ENCODE data around the gene MTFR2. TPM values are rescaled to one million over a fixed set of nuclear protein-coding genes. Genes with fewer than 3 reads are reported as not detected.

MTFR2 gene
- total and polyA plus RNA-seq, 2 donors (not counting 3 experiments of a cell fraction or from before 2014, with no cell fraction given): 7.7 to 8.7 TPM

DNA sequence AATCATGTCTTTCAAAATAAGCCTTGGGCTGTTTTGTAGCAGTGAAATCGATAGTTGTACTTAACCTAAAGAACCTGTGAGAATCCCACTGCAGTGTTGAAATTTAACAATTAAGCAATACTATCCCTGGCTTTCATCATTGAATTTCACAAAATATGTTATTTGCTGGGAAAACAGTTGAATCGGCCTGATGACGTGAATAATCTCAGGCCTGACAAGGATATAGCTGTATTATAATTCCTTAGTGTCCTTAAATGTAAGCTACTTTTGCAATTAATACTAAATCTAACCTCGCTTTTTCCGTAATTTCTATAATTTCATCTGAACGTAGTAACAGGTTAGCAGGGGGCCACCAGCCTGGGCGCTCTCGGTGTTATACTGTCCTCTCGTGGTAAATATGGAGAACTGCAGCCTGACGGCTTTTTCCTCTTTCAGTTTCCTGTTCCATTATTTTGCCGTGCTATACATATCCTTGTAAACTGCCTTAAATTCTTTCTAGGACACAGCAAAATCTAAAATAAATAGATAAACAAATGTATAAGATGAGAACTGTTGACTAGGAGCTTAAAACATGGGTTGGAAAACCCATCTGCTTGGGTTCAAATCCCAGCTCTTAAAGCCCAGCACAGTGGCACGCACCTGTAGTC, 24.0 kb downstream of the MTFR2 start:
- H3K27me3 ChIP-seq (ENCODE audit: control insufficient read depth in 2 of 2, insufficient read depth in 2 of 2, low read length in 2 of 2): no peaks in the 10 kb centered on the region
- peak; percentile 88 for FAIRE-seq
- no peaks in the 10 kb centered on the region for H3K9me3 ChIP-seq (replicated peaks; ENCODE audit: control insufficient read depth, insufficient read depth, low read length)
- H3K9ac ChIP-seq (replicated peaks; ENCODE audit: extremely low read depth, insufficient read depth, low read length): peak overlapping the region; percentile 0
- H3K9me1 ChIP-seq (replicated peaks; ENCODE audit: control insufficient read depth, extremely low read depth, insufficient read depth, low read length): no peaks in the 10 kb centered on the region
- BruUV-seq (replicated peaks): no TSS peak
- peak overlapping the region; percentile 0 for H2AFZ ChIP-seq (ENCODE audit: low read depth, low read length)
- peak overlapping the region in 1 of 3 experiments; percentile 25 for H3K4me3 ChIP-seq (replicated peaks in 1 of 3; ENCODE audit: insufficient read depth in 1 of 3, low read depth in 1 of 3, low read length in 3 of 3)
- TF ChIP-seq, protein P1, sequence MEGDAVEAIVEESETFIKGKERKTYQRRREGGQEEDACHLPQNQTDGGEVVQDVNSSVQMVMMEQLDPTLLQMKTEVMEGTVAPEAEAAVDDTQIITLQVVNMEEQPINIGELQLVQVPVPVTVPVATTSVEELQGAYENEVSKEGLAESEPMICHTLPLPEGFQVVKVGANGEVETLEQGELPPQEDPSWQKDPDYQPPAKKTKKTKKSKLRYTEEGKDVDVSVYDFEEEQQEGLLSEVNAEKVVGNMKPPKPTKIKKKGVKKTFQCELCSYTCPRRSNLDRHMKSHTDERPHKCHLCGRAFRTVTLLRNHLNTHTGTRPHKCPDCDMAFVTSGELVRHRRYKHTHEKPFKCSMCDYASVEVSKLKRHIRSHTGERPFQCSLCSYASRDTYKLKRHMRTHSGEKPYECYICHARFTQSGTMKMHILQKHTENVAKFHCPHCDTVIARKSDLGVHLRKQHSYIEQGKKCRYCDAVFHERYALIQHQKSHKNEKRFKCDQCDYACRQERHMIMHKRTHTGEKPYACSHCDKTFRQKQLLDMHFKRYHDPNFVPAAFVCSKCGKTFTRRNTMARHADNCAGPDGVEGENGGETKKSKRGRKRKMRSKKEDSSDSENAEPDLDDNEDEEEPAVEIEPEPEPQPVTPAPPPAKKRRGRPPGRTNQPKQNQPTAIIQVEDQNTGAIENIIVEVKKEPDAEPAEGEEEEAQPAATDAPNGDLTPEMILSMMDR (IDR thresholded peaks at IDR 0.05; ENCODE audit: extremely low read depth in 1 of 2, insufficient read depth in 1 of 2, low read depth in 1 of 2, low read length in 2 of 2): peak; percentile 97 to 99
- TF ChIP-seq EZH2 (IDR thresholded peaks at IDR 0.05; ENCODE audit: borderline replicate concordance, low read depth, low read length, severe bottlenecking): no peak
- TF ChIP-seq POLR2AphosphoS5 (IDR thresholded peaks at IDR 0.05; ENCODE audit: insufficient read depth, low read depth, low read length): no peak
- peak; percentile 67 for DNase-seq (ENCODE audit: low read depth, low spot score)
- ChIA-PET POLR2A (interaction anchor here (0.6 kb wide), 1 partner anchor 195 kb away, joined by 7 read pairs; no protein-coding TSS in a partner anchor), CTCF (interaction anchor here (0.6 to 3.8 kb wide), 51 partner anchors 8 to 1081 kb away, joined by 3 to 113 read pairs (median 4); partner anchors contain the start of gene PDE7B)
- peak overlapping the region; percentile 31 for H3K4me2 ChIP-seq (ENCODE audit: insufficient read depth, low read length)
- no peaks in the 10 kb centered on the region for H3K79me2 ChIP-seq (ENCODE audit: control insufficient read depth, insufficient read depth, low read length)
- no peaks in the 10 kb centered on the region for H3K4me1 ChIP-seq (ENCODE audit: control insufficient read depth, extremely low read depth, insufficient read depth, low read length)
- intact Hi-C loops (cut with micrococcal nuclease): loop anchor here (1.0 to 2.0 kb wide), 7 partner anchors 91 to 775 kb away; no protein-coding TSS in a partner anchor
- no peak overlapping the region for H3K27ac ChIP-seq (ENCODE audit: insufficient read depth, low read depth, low read length)
- no peaks in the 10 kb centered on the region for H3K36me3 ChIP-seq (ENCODE audit: control insufficient read depth in 2 of 2, extremely low read depth in 1 of 2, insufficient read depth in 2 of 2, low read length in 2 of 2)
- dilution Hi-C loops (cut with MboI; ENCODE audit: extremely low pct_ligation_motif_present, low sequenced_read_pairs): no loop called here
- H4K20me1 ChIP-seq (replicated peaks; ENCODE audit: control insufficient read depth, extremely low read depth, insufficient read depth, low read length): no peaks in the 10 kb centered on the region

DNA sequence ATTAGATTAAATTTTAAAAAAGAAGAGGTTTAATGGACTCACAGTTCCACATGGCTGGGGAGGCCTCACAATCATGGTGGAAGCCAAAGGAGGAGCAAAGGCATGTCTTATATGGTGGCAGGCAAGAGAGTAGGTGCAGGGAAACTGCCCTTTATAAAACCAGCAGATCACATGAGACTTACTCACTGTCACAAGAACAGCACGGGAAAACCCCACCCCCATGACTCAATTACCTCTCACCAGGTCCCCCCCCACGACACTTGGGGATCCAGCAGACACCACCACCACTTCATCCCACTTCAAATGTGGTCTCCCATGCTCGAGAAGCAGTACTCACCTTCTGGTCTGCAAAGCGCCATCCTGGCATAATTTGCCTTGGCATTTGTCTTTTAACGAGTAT, 24.6 kb downstream of the MTFR2 start:
- H3K79me2 ChIP-seq (ENCODE audit: control insufficient read depth, insufficient read depth, low read length): no peaks in the 10 kb centered on the region
- H3K27ac ChIP-seq (ENCODE audit: insufficient read depth, low read depth, low read length): no peak overlapping the region
- H3K9me3 ChIP-seq (replicated peaks; ENCODE audit: control insufficient read depth, insufficient read depth, low read length): no peaks in the 10 kb centered on the region
- H4K20me1 ChIP-seq (replicated peaks; ENCODE audit: control insufficient read depth, extremely low read depth, insufficient read depth, low read length): no peaks in the 10 kb centered on the region
- H3K4me3 ChIP-seq (replicated peaks in 1 of 3; ENCODE audit: insufficient read depth in 1 of 3, low read depth in 1 of 3, low read length in 3 of 3): no peak overlapping the region
- dilution Hi-C loops (cut with MboI; ENCODE audit: extremely low pct_ligation_motif_present, low sequenced_read_pairs) (no loop called here), intact Hi-C loops (cut with micrococcal nuclease) (loop anchor here (1.0 kb wide), 1 partner anchor 374 kb away; the partner anchor contains the start of gene PDE7B)
- H3K4me2 ChIP-seq (ENCODE audit: insufficient read depth, low read length): no peak overlapping the region
- no peaks in the 10 kb centered on the region for H3K27me3 ChIP-seq (ENCODE audit: control insufficient read depth in 2 of 2, insufficient read depth in 2 of 2, low read length in 2 of 2)
- CTCF ChIA-PET: interaction anchor here (0.6 to 3.8 kb wide), 45 partner anchors 8 to 791 kb away, joined by 3 to 113 read pairs (median 4); partner anchors contain the start of gene PDE7B
- no peaks in the 10 kb centered on the region for H3K36me3 ChIP-seq (ENCODE audit: control insufficient read depth in 2 of 2, extremely low read depth in 1 of 2, insufficient read depth in 2 of 2, low read length in 2 of 2)
- no peak overlapping the region for H2AFZ ChIP-seq (ENCODE audit: low read depth, low read length)
- no peak overlapping the region for H3K9ac ChIP-seq (replicated peaks; ENCODE audit: extremely low read depth, insufficient read depth, low read length)
- POLR2A ChIA-PET: no interaction called here
- DNase-seq (ENCODE audit: low read depth, low spot score): no peak
- TF ChIP-seq, protein P1 (IDR thresholded peaks at IDR 0.05; ENCODE audit: extremely low read depth in 1 of 2, insufficient read depth in 1 of 2, low read depth in 1 of 2, low read length in 2 of 2): no peak
- TF ChIP-seq EZH2 (IDR thresholded peaks at IDR 0.05; ENCODE audit: borderline replicate concordance, low read depth, low read length, severe bottlenecking) (no peak), MYC (IDR thresholded peaks at IDR 0.05; ENCODE audit: low read depth, low read length) (no peak), JUN (IDR thresholded peaks at IDR 0.05; ENCODE audit: borderline replicate concordance, insufficient read depth, insufficient read length, low read depth) (no peak), FOS (IDR thresholded peaks at IDR 0.05; ENCODE audit: borderline replicate concordance, insufficient read depth, low read length) (no peak), GATA2 (IDR thresholded peaks at IDR 0.05; ENCODE audit: insufficient read depth, insufficient read length, low read depth, low read length) (no peak)
- TF ChIP-seq, protein P2, sequence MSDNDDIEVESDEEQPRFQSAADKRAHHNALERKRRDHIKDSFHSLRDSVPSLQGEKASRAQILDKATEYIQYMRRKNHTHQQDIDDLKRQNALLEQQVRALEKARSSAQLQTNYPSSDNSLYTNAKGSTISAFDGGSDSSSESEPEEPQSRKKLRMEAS (IDR thresholded peaks at IDR 0.05; ENCODE audit: insufficient read depth, insufficient read length): no peak
- FAIRE-seq: no peak
- H3K9me1 ChIP-seq (replicated peaks; ENCODE audit: control insufficient read depth, extremely low read depth, insufficient read depth, low read length): no peaks in the 10 kb centered on the region
- BruUV-seq (replicated peaks): no TSS peak
- H3K4me1 ChIP-seq (ENCODE audit: control insufficient read depth, extremely low read depth, insufficient read depth, low read length): no peaks in the 10 kb centered on the region
